A549 treated with RU486 at 1 μM for 4 hours (cell line): ENCODE data around the gene CDH12. TPM values are rescaled to one million over a fixed set of nuclear protein-coding genes. Genes with fewer than 3 reads are reported as not detected.

Experiments
- total RNA-seq: library from RNA; stranded (reverse); fragments of 200-300 nt; extraction: Qiagen RNA extraction; gene quantifications from 5 replicates; pipeline ENCODE4 v1.2.3, GENCODE V29; 2022; ENCODE audit warnings: low read depth

CDH12 gene
- not detected in 5 replicates for total RNA-seq

DNA sequence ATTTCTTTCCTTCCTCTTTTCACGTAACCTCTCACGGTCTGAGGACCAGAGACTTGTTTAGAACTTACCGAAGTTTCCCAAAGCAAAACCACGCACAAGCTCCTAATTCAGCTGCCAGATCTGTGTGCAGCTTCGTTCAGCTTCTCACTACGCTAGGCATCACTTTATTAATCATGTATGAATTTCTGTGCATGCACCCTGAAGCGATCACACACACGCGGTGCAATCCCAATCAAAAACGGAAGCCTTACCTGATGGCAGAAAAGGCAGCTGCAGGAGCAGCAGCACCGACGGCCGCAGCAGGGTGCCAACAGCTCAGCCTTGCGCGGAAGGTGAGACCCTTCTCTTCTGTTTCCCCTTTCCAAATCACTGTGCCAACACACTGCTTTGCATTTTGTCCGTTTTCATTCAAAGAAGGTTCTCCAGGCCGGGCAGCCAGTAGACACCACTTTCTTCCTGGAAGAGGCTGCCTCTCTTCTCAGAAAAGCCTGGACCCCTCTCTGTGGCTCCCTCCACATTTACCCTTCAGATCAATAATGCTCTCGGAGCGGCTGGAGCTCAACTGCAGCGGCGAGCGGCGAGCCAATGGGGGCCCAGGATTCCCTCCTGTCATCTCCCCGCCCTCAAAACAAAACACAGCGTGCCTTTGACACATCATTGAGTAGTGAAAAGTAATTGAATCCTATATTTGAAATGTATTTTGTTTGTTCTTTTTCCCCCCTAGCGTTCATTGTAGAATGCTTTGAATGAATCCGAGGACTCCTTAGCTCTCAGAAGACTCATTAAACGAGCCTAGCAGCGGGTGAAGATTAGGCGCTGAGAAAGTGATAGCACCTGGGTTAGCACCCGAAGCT, at the start of gene CDH12:
Gene CDH12 (minus strand): TSS at position 538 of the 854 bp plus-strand sequence.

